Sigmoid colon (tissue), 7 donors: ENCODE results near the gene C22orf31. TPM values are rescaled to one million over a fixed set of nuclear protein-coding genes. Genes with fewer than 3 reads are reported as not detected.

Experiments
- DNase-seq: peaks from one replicate; pipeline ENCODE4 v3.0.0-alpha.2; 2019
- H3K27ac ChIP-seq, 4 donors: fragments of 200-600 bp; sonication (generic); one replicate each; pipeline ENCODE4 v1.5.1; 2016 to 2019; ENCODE audit warnings: mild to moderate bottlenecking in 1 of 4
- H3K27me3 ChIP-seq, 3 donors: fragments of 200-600 bp; sonication (generic); one replicate each; pipeline ENCODE4 v1.5.1; 2019; ENCODE audit warnings: mild to moderate bottlenecking in 1 of 3
- H3K36me3 ChIP-seq, 4 donors: fragments of 200-600 bp; sonication (generic); one replicate each; pipeline ENCODE4 v1.5.1; 2016 to 2019
- H3K4me1 ChIP-seq, 4 donors: fragments of 200-600 bp; sonication (generic); one replicate each; pipeline ENCODE4 v1.5.1; 2017 to 2019
- H3K4me3 ChIP-seq, 4 donors: fragments of 200-600 bp; sonication (generic); one replicate each; pipeline ENCODE4 v1.5.1; 2017 to 2019; ENCODE audit warnings: mild to moderate bottlenecking in 2 of 4, moderate library complexity in 1 of 4
- H3K9me3 ChIP-seq, 4 donors: fragments of 200-600 bp in 3 of 4; sonication (generic) in 3 of 4; one replicate each; pipeline versions ENCODE4 v1.5.1 to v1.6.1; 2013 to 2019
- CTCF ChIP-seq, 4 experiments: fragments of 450-650 bp in 3 of 4; fragments of 200-600 bp in 1 of 4; IDR thresholded peaks; one replicate each; pipeline ENCODE4 v1.5.1; 2016 to 2019; ENCODE audit warnings: antibody characterized with exemption in 4 of 4, mild to moderate bottlenecking in 3 of 4, moderate library complexity in 2 of 4
- EP300 ChIP-seq, 4 donors: sonication (generic); formaldehyde crosslinking; IDR thresholded peaks; one replicate each; pipeline ENCODE4 v1.6.1; 2017; ENCODE audit warnings: antibody characterized with exemption in 4 of 4
- POLR2A ChIP-seq, 2 donors: fragments of 450-650 bp; IDR thresholded peaks; one replicate each; pipeline ENCODE4 v1.6.1; 2016; ENCODE audit warnings: antibody characterized with exemption in 2 of 2, mild to moderate bottlenecking in 2 of 2, moderate library complexity in 2 of 2
- POLR2AphosphoS5 ChIP-seq, 4 donors: sonication (generic); formaldehyde crosslinking; IDR thresholded peaks; one replicate each; pipeline ENCODE4 v1.6.1; 2017; ENCODE audit warnings: antibody characterized with exemption in 4 of 4
- WGBS, 2 donors: extraction: QIAGEN DNeasy Blood & Tissue Kit; methylation state at CpG; one replicate each; pipeline ENCODE4 v1.1.7; 2013; 5-methylcytosine and 5-hydroxymethylcytosine counted together
- intact Hi-C: fragments of 100-400 bp; cut with DNase I; formaldehyde crosslinking; loops from one replicate; pipeline ENCODE4 v1.15.1; 2023
- polyA plus RNA-seq, 3 donors: library from polyadenylated mRNA; stranded (reverse); fragments of 200-250 nt; gene quantifications; one replicate each; pipeline ENCODE4 v1.2.3, GENCODE V29; 2013
- total RNA-seq, 4 donors: library from RNA; depleted of rRNA; stranded (reverse); fragments of >200 nt; gene quantifications; one replicate each; pipeline ENCODE4 v1.1.0, GENCODE V29; 2016
- donor health status: healthy with polysubstance abuse.
- donor health status: Bipolar disorder and iron deficiency.
- donor health status: healthy.

The C22orf31 gene
- total and polyA plus RNA-seq, 7 donors: 0.60 TPM; not detected in 6

- 40 to 80% methylated on average over 9 of the region's 9 CpGs for WGBS, 2 donors
- H3K27me3 ChIP-seq: no peaks in the 10 kb centered on the region
- TF ChIP-seq EP300 (IDR thresholded peaks at IDR 0.05): no peak
- TF ChIP-seq POLR2A (IDR thresholded peaks at IDR 0.05): no peak
- no peak for TF ChIP-seq CTCF (IDR thresholded peaks at IDR 0.05)
- no peak for TF ChIP-seq POLR2AphosphoS5 (IDR thresholded peaks at IDR 0.05)
- no peaks in the 10 kb centered on the region for H3K9me3 ChIP-seq
- H3K4me3 ChIP-seq: no peak overlapping the region
- peak overlapping the region in 3 of 4 donors; percentile 73 to 85 (median 84) for H3K27ac ChIP-seq
- H3K4me1 ChIP-seq: peaks cover 0 to 33% (median 31%) of the 10 kb centered on the region in 4 donors
- no peak for DNase-seq
- H3K36me3 ChIP-seq: no peaks in the 10 kb centered on the region
- intact Hi-C loops: no loop called here
Measured at GRCh38 chr22:29029202-29030000, 32.2 kb downstream of the C22orf31 start.

GRCh38 chr22:29028468-29028867 is 33.2 kb downstream of the C22orf31 start:
- intact Hi-C loops: no loop called here
- H3K27me3 ChIP-seq: no peaks in the 10 kb centered on the region
- no peak overlapping the region for H3K27ac ChIP-seq
- TF ChIP-seq CTCF (IDR thresholded peaks at IDR 0.05) (no peak), POLR2AphosphoS5 (IDR thresholded peaks at IDR 0.05) (no peak), EP300 (IDR thresholded peaks at IDR 0.05) (no peak)
- no peak overlapping the region for H3K4me3 ChIP-seq
- H3K4me1 ChIP-seq: peaks cover 0 to 36% (median 31%) of the 10 kb centered on the region in 4 donors
- WGBS, 2 donors: 62 to 78% methylated on average over 4 of the region's 4 CpGs
- H3K9me3 ChIP-seq: no peaks in the 10 kb centered on the region
- DNase-seq: no peak
- no peaks in the 10 kb centered on the region for H3K36me3 ChIP-seq

GRCh38 chr22:29026579-29026978 is 35.1 kb downstream of the C22orf31 start:
- 94 to 95% methylated on average over 3 of the region's 3 CpGs for WGBS, 2 donors
- Histone ChIP-seq H3K9me3 (no peaks in the 10 kb centered on the region), H3K27ac (no peak overlapping the region), H3K4me3 (no peak overlapping the region), H3K27me3 (no peaks in the 10 kb centered on the region), H3K36me3 (no peaks in the 10 kb centered on the region), H3K4me1 (peaks cover 0 to 26% (median 17%) of the 10 kb centered on the region in 4 donors)
- intact Hi-C loops: no loop called here
- TF ChIP-seq POLR2A (IDR thresholded peaks at IDR 0.05) (no peak), CTCF (IDR thresholded peaks at IDR 0.05) (no peak), POLR2AphosphoS5 (IDR thresholded peaks at IDR 0.05) (no peak), EP300 (IDR thresholded peaks at IDR 0.05) (no peak)
- no peak for DNase-seq

GRCh38 chr22:29023172-29023796 is 38.3 kb downstream of the C22orf31 start:
- Histone ChIP-seq H3K27me3 (no peaks in the 10 kb centered on the region), H3K4me1 (peaks cover 0 to 8% (median 0%) of the 10 kb centered on the region in 4 donors), H3K27ac (no peak overlapping the region), H3K36me3 (no peaks in the 10 kb centered on the region), H3K4me3 (no peak overlapping the region), H3K9me3 (no peaks in the 10 kb centered on the region)
- no peak for DNase-seq
- no peak for TF ChIP-seq EP300 (IDR thresholded peaks at IDR 0.05)
- no peak for TF ChIP-seq CTCF (IDR thresholded peaks at IDR 0.05)
- no peak for TF ChIP-seq POLR2A (IDR thresholded peaks at IDR 0.05)
- no peak for TF ChIP-seq POLR2AphosphoS5 (IDR thresholded peaks at IDR 0.05)
- intact Hi-C loops: no loop called here
- WGBS, 2 donors: 35 to 61% methylated on average over 3 of the region's 3 CpGs
